Adrenal gland (tissue), 5 donors: ENCODE data around the gene UNK.

Experiments used
- POLR2A ChIP-seq, 2 donors: fragments of 450-650 bp; IDR thresholded peaks; one replicate each; pipeline ENCODE4 v1.6.1; 2017; ENCODE audit warnings: antibody characterized with exemption in 2 of 2, mild to moderate bottlenecking in 2 of 2, moderate library complexity in 1 of 2
- TF ChIP-seq, protein P1 (sequence below), 6 experiments: fragments of 450-650 bp in 4 of 6; fragments of 200-600 bp in 2 of 6; sonication (generic) in 1 of 6; IDR thresholded peaks; 1 replicate in 5 of 6; 2 replicates in 1 of 6; pipeline versions ENCODE4 v1.5.1 to v1.8.0; 2016 to 2021; ENCODE audit warnings: antibody characterized with exemption in 6 of 6, mild to moderate bottlenecking in 2 of 6, moderate library complexity in 1 of 6
- donor health status: DM: no; HTN: no; CAD: no.

DNA sequence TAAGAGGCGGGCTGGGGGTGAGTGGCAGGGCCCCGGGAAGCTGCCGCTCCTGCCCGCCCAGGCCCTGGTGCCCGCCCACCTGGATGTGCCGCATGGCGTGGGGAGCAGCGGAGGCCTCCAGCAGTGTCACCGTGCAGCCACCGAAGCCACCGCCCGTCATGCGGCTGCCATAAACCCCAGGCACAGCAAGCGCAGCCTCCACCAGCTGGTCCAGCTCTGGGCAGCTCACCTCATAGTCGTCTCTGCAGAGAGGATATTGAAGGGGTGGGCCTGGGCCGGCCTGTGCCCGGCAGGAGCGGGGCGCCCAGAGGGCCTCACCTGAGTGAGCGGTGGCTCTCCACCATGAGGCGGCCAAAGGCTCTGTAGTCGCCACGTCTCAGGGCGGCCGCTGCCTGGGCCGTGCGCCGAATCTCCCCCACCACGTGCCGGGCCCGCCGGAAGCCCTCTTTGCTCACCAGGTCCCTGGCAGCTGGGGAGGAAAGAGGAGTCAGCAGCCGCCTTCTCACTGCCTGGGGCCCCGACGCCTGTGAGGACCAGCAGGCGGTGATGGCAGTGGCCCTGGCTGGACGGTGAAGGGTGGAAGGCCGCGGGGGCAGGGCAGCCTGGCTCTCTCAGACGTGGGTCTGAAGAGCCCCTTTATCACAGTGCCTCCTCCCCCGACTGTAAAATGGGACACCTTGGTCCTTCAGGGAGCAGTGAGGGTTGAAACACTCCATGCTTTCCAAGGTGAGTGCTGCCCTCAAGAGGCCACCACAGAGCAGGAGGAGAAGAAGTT is 26.3 kb upstream of the UNK start:
- TF ChIP-seq, protein P1, sequence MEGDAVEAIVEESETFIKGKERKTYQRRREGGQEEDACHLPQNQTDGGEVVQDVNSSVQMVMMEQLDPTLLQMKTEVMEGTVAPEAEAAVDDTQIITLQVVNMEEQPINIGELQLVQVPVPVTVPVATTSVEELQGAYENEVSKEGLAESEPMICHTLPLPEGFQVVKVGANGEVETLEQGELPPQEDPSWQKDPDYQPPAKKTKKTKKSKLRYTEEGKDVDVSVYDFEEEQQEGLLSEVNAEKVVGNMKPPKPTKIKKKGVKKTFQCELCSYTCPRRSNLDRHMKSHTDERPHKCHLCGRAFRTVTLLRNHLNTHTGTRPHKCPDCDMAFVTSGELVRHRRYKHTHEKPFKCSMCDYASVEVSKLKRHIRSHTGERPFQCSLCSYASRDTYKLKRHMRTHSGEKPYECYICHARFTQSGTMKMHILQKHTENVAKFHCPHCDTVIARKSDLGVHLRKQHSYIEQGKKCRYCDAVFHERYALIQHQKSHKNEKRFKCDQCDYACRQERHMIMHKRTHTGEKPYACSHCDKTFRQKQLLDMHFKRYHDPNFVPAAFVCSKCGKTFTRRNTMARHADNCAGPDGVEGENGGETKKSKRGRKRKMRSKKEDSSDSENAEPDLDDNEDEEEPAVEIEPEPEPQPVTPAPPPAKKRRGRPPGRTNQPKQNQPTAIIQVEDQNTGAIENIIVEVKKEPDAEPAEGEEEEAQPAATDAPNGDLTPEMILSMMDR (IDR thresholded peaks at IDR 0.05) = no peak
- no peak for TF ChIP-seq POLR2A (IDR thresholded peaks at IDR 0.05)
